Smooth muscle cell (in vitro differentiated cells): Measurements from ENCODE around the gene CAPNS2. TPM values are rescaled to one million over a fixed set of nuclear protein-coding genes. Genes with fewer than 3 reads are reported as not detected.

Source experiments
- DNase-seq: peaks from one replicate; lab custom pipeline; 2025; ENCODE audit not compliant: unreplicated experiment; lab: John Stamatoyannopoulos, UW
- H2AFZ ChIP-seq: fragments of 200-600 bp; sonication (generic); 2 replicates; pipeline ENCODE4 v1.6.0; 2016; ENCODE audit warnings: antibody characterized with exemption, low read depth, mild to moderate bottlenecking
- H3F3A ChIP-seq: fragments of 200-600 bp; sonication (generic); 2 replicates; pipeline ENCODE4 v1.6.0; 2017; ENCODE audit warnings: antibody characterized with exemption, low read depth
- H3K27ac ChIP-seq: fragments of 200-600 bp; sonication (generic); 2 replicates; pipeline ENCODE4 v1.5.1; 2016; ENCODE audit warnings: low read depth, mild to moderate bottlenecking
- H3K27me3 ChIP-seq: fragments of 200-600 bp; sonication (generic); 2 replicates; pipeline ENCODE4 v1.6.1; 2016; ENCODE audit warnings: low read depth, mild to moderate bottlenecking
- H3K36me3 ChIP-seq: fragments of 200-600 bp; sonication (generic); 2 replicates; pipeline ENCODE4 v1.5.1; 2016; ENCODE audit warnings: low read depth
- H3K4me1 ChIP-seq: fragments of 200-600 bp; sonication (generic); 2 replicates; pipeline ENCODE4 v1.5.1; 2016; ENCODE audit warnings: low read depth
- H3K4me2 ChIP-seq: fragments of 200-600 bp; sonication (generic); 2 replicates; pipeline ENCODE4 v1.6.0; 2016; ENCODE audit warnings: mild to moderate bottlenecking
- H3K4me3 ChIP-seq: fragments of 200-600 bp; sonication (generic); 2 replicates; pipeline ENCODE4 v1.5.1; 2016; ENCODE audit warnings: mild to moderate bottlenecking
- H3K79me2 ChIP-seq: fragments of 200-600 bp; sonication (generic); 2 replicates; pipeline ENCODE4 v1.6.0; 2016; ENCODE audit warnings: low read depth, mild to moderate bottlenecking
- H3K9ac ChIP-seq: fragments of 200-600 bp; sonication (generic); 2 replicates; pipeline ENCODE4 v1.6.0; 2016; ENCODE audit warnings: low read depth
- H3K9me3 ChIP-seq: fragments of 200-600 bp; sonication (generic); replicated peaks from 2 replicates; pipeline ENCODE4 v1.5.1; 2016; ENCODE audit warnings: low read depth
- H4K20me1 ChIP-seq: fragments of 200-600 bp; sonication (generic); 2 replicates; pipeline ENCODE4 v1.6.0; 2016; ENCODE audit warnings: low read depth
- WGBS: methylation state at CpG from one replicate; pipeline ENCODE4 v1.1.7; 2016; ENCODE audit warnings: low lambda C conversion rate; 5-methylcytosine and 5-hydroxymethylcytosine counted together
- polyA plus RNA-seq: library from polyadenylated mRNA; unstranded; fragments of >200 nt; fragmentation: Nextera tagmentation; extraction: Ambion mirVana; gene quantifications from 2 replicates; pipeline ENCODE4 v1.2.1, GENCODE V29; 2016
- total RNA-seq: library from RNA; depleted of rRNA; stranded (reverse); fragments of >200 nt; gene quantifications from 2 replicates; pipeline ENCODE4 v1.2.3, GENCODE V29; 2014
- TF ChIP-seq, protein P1 (sequence below): fragments of 200-600 bp; sonication (generic); IDR thresholded peaks from 2 replicates; pipeline ENCODE4 v1.5.1; 2017; ENCODE audit warnings: borderline replicate concordance, mild to moderate bottlenecking, antibody characterized with exemption; ENCODE audit not compliant: insufficient read depth, poor library complexity, severe bottlenecking

CAPNS2 gene
- total and polyA plus RNA-seq, 2 experiments from 2014 or later: 3.0 to 10.4 TPM

DNA sequence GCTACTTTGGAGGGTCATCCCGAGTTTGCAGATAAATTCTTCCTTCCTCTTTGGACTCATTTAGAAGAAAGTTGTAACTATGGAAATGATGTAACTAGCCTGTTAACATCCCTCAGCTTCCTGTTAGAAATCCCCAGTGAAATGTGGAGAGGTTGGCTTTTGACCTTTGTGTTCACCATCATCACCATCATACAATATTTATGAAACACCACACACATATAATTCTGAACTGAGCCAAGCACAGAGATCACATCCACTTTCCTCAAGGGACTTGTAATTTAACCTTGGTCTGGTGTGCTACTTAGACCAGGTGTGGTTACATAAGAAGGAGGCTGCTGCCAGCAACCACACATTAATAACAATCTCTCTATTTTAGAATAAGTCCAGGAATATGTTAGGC lies 2.5 kb downstream of the CAPNS2 start:
- Histone ChIP-seq H3K79me2 (no peaks in the 10 kb centered on the region), H3F3A (no peaks in the 10 kb centered on the region), H3K9ac (no peak overlapping the region), H3K4me2 (no peak overlapping the region), H2AFZ (no peak overlapping the region), H3K9me3 (no peaks in the 10 kb centered on the region), H3K27me3 (no peaks in the 10 kb centered on the region), H4K20me1 (no peaks in the 10 kb centered on the region), H3K4me1 (no peaks in the 10 kb centered on the region), H3K36me3 (no peaks in the 10 kb centered on the region), H3K27ac (peak overlapping the region; percentile 43), H3K4me3 (no peak overlapping the region)
- no peak for DNase-seq
- WGBS: 57% methylated on average over 1 of the region's 1 CpG
- TF ChIP-seq, protein P1, sequence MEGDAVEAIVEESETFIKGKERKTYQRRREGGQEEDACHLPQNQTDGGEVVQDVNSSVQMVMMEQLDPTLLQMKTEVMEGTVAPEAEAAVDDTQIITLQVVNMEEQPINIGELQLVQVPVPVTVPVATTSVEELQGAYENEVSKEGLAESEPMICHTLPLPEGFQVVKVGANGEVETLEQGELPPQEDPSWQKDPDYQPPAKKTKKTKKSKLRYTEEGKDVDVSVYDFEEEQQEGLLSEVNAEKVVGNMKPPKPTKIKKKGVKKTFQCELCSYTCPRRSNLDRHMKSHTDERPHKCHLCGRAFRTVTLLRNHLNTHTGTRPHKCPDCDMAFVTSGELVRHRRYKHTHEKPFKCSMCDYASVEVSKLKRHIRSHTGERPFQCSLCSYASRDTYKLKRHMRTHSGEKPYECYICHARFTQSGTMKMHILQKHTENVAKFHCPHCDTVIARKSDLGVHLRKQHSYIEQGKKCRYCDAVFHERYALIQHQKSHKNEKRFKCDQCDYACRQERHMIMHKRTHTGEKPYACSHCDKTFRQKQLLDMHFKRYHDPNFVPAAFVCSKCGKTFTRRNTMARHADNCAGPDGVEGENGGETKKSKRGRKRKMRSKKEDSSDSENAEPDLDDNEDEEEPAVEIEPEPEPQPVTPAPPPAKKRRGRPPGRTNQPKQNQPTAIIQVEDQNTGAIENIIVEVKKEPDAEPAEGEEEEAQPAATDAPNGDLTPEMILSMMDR: no peak

DNA sequence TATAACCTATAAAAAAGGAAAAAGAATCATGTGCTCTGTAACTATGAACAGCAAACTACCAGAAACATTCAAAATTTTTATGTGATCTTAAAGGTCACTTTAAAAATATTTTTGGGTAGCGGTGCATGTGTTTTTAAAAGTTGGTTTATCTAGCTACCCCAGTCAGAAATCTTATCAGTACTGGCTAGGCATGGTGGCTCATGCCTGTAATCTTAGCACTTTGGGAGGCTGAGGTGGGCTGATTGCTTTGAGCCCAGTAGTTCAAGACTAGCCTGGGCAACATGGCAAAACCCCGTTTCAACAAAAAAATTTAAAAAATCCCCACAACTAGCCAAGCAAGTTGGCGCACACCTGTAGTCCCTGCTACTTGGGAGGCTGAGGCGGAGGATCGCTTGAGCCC lies 3.7 kb downstream of the CAPNS2 start:
- DNase-seq: no peak
- Histone ChIP-seq H4K20me1 (no peaks in the 10 kb centered on the region), H3K9ac (no peak overlapping the region), H3K27ac (no peak overlapping the region), H3K9me3 (no peaks in the 10 kb centered on the region), H3F3A (no peaks in the 10 kb centered on the region), H3K79me2 (no peaks in the 10 kb centered on the region), H3K4me2 (no peak overlapping the region), H3K27me3 (no peaks in the 10 kb centered on the region), H3K4me3 (no peak overlapping the region), H3K36me3 (no peaks in the 10 kb centered on the region), H2AFZ (no peak overlapping the region), H3K4me1 (no peaks in the 10 kb centered on the region)
- TF ChIP-seq, protein P1: no peak
- WGBS: 96% methylated on average over 5 of the region's 5 CpGs

DNA sequence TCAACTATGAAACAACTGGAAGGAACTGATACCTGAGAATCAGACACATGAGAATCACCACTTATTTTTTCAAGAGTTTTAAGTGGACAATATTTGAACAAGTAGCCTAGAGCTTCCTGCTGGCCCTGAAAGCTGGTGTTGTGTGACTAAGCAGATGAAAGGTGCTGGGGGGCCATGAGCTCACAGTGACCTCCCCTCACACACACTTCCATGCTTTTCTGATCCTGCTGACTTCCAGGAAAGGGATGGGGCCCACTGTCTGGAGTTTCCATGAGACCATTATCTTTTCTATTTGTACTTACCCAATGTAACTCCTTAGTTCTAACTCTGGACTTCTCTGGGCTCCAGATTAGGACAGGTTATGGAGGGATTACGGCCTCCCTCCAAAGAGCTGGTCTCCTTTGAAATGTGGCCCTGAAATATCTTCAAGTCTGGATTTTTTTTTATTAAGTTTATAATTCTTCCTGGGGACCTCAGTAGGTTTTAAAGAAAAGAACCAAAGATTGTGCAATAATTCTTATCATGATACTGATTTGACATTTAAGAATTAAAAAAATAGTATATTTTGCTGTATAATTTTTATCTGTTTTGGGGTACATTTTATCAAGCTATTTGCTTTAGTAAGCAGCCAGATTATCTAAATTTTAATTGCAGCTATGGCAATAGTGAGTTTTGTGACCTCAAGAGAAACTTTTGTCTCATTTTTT lies 4.9 kb downstream of the CAPNS2 start:
- no peaks in the 10 kb centered on the region for H3K27me3 ChIP-seq
- whole genome bisulfite sequencing: 95% methylated on average over 1 of the region's 1 CpG
- H3K4me3 ChIP-seq: no peak overlapping the region
- TF ChIP-seq, protein P1: no peak
- DNase-seq: no peak
- H3F3A ChIP-seq: no peaks in the 10 kb centered on the region
- H4K20me1 ChIP-seq: no peaks in the 10 kb centered on the region
- H3K4me2 ChIP-seq: no peak overlapping the region
- no peak overlapping the region for H2AFZ ChIP-seq
- peaks cover 4% of the 10 kb centered on the region for H3K36me3 ChIP-seq
- no peaks in the 10 kb centered on the region for H3K4me1 ChIP-seq
- H3K9ac ChIP-seq: no peak overlapping the region
- H3K79me2 ChIP-seq: no peaks in the 10 kb centered on the region
- H3K27ac ChIP-seq: no peak overlapping the region
- no peaks in the 10 kb centered on the region for H3K9me3 ChIP-seq

DNA sequence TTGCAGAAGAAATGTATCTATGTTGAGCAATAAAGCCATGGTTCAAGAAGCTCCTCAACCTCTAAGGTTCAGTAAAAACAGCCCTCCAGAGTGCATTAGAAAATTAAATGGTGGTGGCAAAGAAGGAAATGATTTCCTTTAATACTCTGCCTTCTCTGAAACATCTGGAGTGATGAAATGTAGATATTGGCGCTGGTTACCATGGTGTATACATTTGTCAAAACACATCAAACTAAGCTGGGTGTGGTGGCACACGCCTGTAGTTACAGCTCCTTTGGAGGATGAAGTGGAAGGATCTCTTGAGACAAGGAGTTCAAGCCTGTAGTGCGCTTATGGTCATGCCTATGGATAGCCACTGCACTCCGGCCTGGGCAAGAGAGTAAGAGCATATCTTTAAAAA lies 6.0 kb downstream of the CAPNS2 start:
- Histone ChIP-seq H3F3A (no peaks in the 10 kb centered on the region), H3K4me1 (no peaks in the 10 kb centered on the region), H2AFZ (no peak overlapping the region), H3K4me3 (no peak overlapping the region), H3K4me2 (no peak overlapping the region), H3K79me2 (no peaks in the 10 kb centered on the region), H3K27ac (no peak overlapping the region), H3K9me3 (no peaks in the 10 kb centered on the region), H3K27me3 (no peaks in the 10 kb centered on the region), H4K20me1 (no peaks in the 10 kb centered on the region), H3K9ac (no peak overlapping the region), H3K36me3 (peaks cover 4% of the 10 kb centered on the region)
- over 99% methylated on average over 4 of the region's 4 CpGs for WGBS
- TF ChIP-seq, protein P1: no peak
- DNase-seq: no peak
